Measurements from ENCODE around the gene SMG1. TPM values are rescaled to one million over a fixed set of nuclear protein-coding genes. Genes with fewer than 3 reads are reported as not detected.
A peak's percentile ranks its signal among the peaks of the same experiment; 100 is the strongest.

The SMG1 gene
- total RNA-seq, 1 experiment from 2014 or later, result 96.4 TPM

DNA sequence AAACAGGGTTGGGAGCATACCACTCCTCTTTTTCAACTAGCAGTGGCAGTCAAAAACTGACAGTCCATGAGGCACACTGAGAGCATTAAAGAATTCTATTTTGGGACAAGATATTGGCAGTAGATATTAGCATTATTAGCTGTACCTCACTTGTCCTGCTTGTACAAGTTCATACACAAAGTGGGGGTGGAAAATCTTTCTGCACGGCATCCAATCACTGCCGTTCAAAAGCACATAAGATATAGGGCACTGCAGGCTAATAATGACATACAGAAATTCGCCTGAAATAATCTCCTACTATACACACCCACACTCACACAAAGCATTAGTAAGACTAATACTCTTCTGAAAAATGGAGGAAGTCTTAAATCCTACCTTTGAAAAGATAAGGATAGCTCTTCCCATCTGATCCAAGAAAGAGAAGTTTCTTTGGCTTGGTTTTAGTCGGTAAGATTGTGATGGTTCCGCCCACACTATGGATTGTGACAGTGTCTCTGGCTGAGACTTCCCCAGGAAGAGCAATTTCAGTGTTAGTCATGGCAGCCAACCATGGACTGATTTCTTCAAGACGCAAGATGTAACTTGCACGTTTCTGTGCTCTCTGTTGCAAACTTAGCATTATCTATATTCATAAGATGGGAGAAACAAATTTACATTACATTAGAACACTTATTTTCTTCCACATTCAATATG lies 84.2 kb downstream of the SMG1 start:
- Histone ChIP-seq H3K23me2 (ENCODE audit: insufficient read length, low read depth, low read length, poor library complexity, severe bottlenecking) (no peaks in the 10 kb centered on the region), H3T11ph (ENCODE audit: low read length) (no peak overlapping the region), H4K5ac (ENCODE audit: insufficient read length, low read depth, low read length) (no peak overlapping the region), H3K4me2 (ENCODE audit: insufficient read depth, insufficient read length, low read length) (no peak overlapping the region), H4K91ac (ENCODE audit: insufficient read length, low read depth, low read length) (no peak overlapping the region), H2BK5ac (ENCODE audit: insufficient read length, low read length) (no peak overlapping the region), H3K18ac (ENCODE audit: insufficient read length, low read depth, low read length) (no peak overlapping the region), H2BK12ac (ENCODE audit: insufficient read length, low read depth, low read length) (no peak overlapping the region), H3K79me1 (ENCODE audit: insufficient read depth, low read depth, low read length, poor library complexity, severe bottlenecking) (no peaks in the 10 kb centered on the region), H4K8ac (replicated peaks; ENCODE audit: insufficient read length, low read depth, low read length) (no peak overlapping the region), H2BK120ac (ENCODE audit: low read depth, low read length, poor library complexity, severe bottlenecking) (no peak overlapping the region), H3K56ac (ENCODE audit: insufficient read length, low read depth, low read length) (no peak overlapping the region), H4K20me1 (ENCODE audit: control insufficient read depth, insufficient read depth, insufficient read length) (no peaks in the 10 kb centered on the region), H2BK20ac (ENCODE audit: low read depth, low read length, poor library complexity, severe bottlenecking) (no peak overlapping the region), H2BK15ac (ENCODE audit: low read depth, low read length) (no peak overlapping the region), H3K14ac (ENCODE audit: insufficient read depth, low read length) (no peak overlapping the region), H2AK5ac (ENCODE audit: insufficient read length, low read length) (no peak overlapping the region), H3K23ac (ENCODE audit: insufficient read length, low read depth, low read length) (no peak overlapping the region), H3K27ac (ENCODE audit: insufficient read length, low read depth, low read length) (no peak overlapping the region), H3K79me2 (ENCODE audit: insufficient read depth, low read length) (no peaks in the 10 kb centered on the region), H3K4me1 (ENCODE audit: insufficient read depth, low read length) (no peaks in the 10 kb centered on the region), H2AFZ (ENCODE audit: low read length) (no peak overlapping the region), H3K27me3 (ENCODE audit: insufficient read depth, low read length) (no peaks in the 10 kb centered on the region), H3K9ac (ENCODE audit: extremely low read depth, insufficient read length, low read length) (no peak overlapping the region), H3K4ac (ENCODE audit: low read depth, low read length) (no peak overlapping the region), H3K9me3 (ENCODE audit: control insufficient read depth, low read depth, low read length) (no peaks in the 10 kb centered on the region)
- WGBS (ENCODE audit: extremely low coverage, insufficient read length, low lambda C conversion rate), result no CpG with 5 or more reads among the region's 7 CpGs
- H3K36me3 Mint-ChIP-seq (ENCODE audit: insufficient read depth in 1 of 3, low read depth in 3 of 3), result peaks cover 34 to 92% (median 84%) of the 10 kb centered on the region in 3 experiments; a peak in 6 of 7 replicates
- H3K27ac Mint-ChIP-seq, result peak overlapping the region in 1 of 3 experiments; percentile 87; a peak in 2 of 7 replicates
- H3K27me3 Mint-ChIP-seq (ENCODE audit: low read depth), result no peaks in the 10 kb centered on the region
- TF ChIP-seq, protein P1, sequence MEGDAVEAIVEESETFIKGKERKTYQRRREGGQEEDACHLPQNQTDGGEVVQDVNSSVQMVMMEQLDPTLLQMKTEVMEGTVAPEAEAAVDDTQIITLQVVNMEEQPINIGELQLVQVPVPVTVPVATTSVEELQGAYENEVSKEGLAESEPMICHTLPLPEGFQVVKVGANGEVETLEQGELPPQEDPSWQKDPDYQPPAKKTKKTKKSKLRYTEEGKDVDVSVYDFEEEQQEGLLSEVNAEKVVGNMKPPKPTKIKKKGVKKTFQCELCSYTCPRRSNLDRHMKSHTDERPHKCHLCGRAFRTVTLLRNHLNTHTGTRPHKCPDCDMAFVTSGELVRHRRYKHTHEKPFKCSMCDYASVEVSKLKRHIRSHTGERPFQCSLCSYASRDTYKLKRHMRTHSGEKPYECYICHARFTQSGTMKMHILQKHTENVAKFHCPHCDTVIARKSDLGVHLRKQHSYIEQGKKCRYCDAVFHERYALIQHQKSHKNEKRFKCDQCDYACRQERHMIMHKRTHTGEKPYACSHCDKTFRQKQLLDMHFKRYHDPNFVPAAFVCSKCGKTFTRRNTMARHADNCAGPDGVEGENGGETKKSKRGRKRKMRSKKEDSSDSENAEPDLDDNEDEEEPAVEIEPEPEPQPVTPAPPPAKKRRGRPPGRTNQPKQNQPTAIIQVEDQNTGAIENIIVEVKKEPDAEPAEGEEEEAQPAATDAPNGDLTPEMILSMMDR (conservative IDR thresholded peaks at IDR 0.05), result no peak
- H3K4me1 Mint-ChIP-seq, result peaks cover 10 to 21% of the 10 kb centered on the region in 2 experiments
- DNase-seq, result no peak
- H3K4me3 Mint-ChIP-seq, result no peak overlapping the region
- no peaks in the 10 kb centered on the region for H3K9me3 Mint-ChIP-seq
